ENCODE data around the gene SESTD1.

Gene SESTD1

DNA sequence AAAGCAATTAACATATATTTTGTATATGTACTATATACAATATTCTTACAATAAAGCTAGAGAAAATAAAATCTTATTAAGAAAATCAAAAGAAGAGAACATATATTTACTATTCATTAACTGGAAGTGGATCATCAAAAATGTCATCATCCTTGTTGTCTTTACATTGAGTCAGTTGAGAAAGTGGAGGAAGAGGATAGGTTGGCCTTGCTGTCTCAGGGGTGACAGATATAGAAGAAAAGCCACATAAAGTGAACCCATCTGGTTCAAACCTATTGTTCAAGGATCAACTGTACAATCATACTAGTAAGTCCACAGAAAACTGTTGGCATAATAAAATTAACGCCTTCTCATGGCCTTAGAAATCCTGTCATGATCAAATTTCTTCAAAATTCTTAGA is 26.6 kb downstream of the SESTD1 start:
- Histone ChIP-seq H3K4me1 (ENCODE audit: insufficient read depth, low read length, severe bottlenecking) (peaks cover 15% of the 10 kb centered on the region), H4K20me1 (ENCODE audit: insufficient read depth, low read length) (no peaks in the 10 kb centered on the region), H3K9ac (ENCODE audit: low read length) (no peak overlapping the region), H3K79me2 (ENCODE audit: insufficient read depth, low read length) (0 out of 2 replicates have a peak, but pooled peaks cover 11% of the 10 kb centered on the region), H3K27ac (ENCODE audit: low read depth, low read length, poor library complexity, severe bottlenecking) (no peak overlapping the region), H2AFZ (ENCODE audit: low read length) (no peak overlapping the region), H3K4me3 (ENCODE audit: low read depth, low read length, poor library complexity, severe bottlenecking) (no peak overlapping the region), H3K27me3 (ENCODE audit: insufficient read depth, low read length) (no peaks in the 10 kb centered on the region), H3K36me3 (ENCODE audit: insufficient read depth, low read length) (no peaks in the 10 kb centered on the region), H3K9me3 (ENCODE audit: low read length) (no peaks in the 10 kb centered on the region), H3K9me2 (ENCODE audit: low read depth, low read length) (no peaks in the 10 kb centered on the region), H3F3A (ENCODE audit: insufficient read depth, low read length) (no peaks in the 10 kb centered on the region), H3K4me2 (ENCODE audit: low read length) (no peak overlapping the region)
- no peak for TF ChIP-seq EZH2 (IDR thresholded peaks at IDR 0.05; ENCODE audit: borderline replicate concordance, low read length)
- TF ChIP-seq, protein P1, sequence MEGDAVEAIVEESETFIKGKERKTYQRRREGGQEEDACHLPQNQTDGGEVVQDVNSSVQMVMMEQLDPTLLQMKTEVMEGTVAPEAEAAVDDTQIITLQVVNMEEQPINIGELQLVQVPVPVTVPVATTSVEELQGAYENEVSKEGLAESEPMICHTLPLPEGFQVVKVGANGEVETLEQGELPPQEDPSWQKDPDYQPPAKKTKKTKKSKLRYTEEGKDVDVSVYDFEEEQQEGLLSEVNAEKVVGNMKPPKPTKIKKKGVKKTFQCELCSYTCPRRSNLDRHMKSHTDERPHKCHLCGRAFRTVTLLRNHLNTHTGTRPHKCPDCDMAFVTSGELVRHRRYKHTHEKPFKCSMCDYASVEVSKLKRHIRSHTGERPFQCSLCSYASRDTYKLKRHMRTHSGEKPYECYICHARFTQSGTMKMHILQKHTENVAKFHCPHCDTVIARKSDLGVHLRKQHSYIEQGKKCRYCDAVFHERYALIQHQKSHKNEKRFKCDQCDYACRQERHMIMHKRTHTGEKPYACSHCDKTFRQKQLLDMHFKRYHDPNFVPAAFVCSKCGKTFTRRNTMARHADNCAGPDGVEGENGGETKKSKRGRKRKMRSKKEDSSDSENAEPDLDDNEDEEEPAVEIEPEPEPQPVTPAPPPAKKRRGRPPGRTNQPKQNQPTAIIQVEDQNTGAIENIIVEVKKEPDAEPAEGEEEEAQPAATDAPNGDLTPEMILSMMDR (IDR thresholded peaks at IDR 0.05; ENCODE audit: low read length): no peak

DNA sequence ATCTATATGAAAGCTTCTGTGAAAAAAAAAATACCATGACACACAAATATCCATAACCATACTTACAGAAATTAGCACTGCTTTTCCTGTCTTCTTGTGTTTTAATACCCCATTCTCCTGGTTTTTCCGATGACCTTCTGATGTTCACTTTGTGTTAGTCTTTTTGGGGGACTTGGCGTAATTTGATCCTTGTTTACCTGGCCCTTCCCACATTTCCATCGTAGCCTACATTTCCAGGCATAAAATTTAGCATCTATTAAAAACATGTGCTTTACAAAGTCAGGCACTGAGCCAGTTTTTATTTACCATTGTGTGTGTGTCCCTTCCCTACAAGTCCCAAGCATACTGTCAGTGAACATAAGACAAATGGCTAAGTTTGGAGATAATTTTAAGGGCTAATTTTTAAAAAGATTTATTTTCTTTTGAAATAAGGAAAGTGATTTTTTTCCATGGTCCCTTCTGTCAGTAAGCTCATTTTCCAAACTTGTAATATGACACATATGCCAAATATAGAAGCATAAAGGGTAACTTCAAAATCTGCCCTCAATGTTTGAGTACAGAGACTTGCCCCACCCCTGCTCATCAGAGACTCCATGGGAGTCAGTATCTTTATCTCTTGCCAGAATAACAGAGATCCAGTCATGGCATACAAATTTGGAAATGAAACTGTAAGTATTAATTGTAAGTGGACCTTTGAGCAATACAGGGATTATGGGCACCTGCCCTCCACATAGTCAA is 27.3 kb downstream of the SESTD1 start:
- H3F3A ChIP-seq (ENCODE audit: insufficient read depth, low read length): no peaks in the 10 kb centered on the region
- H3K27me3 ChIP-seq (ENCODE audit: insufficient read depth, low read length): no peaks in the 10 kb centered on the region
- H3K4me1 ChIP-seq (ENCODE audit: insufficient read depth, low read length, severe bottlenecking): peaks cover 15% of the 10 kb centered on the region
- no peaks in the 10 kb centered on the region for H3K9me2 ChIP-seq (ENCODE audit: low read depth, low read length)
- H3K79me2 ChIP-seq (ENCODE audit: insufficient read depth, low read length): 0 out of 2 replicates have a peak, but pooled peaks cover 11% of the 10 kb centered on the region
- H3K9ac ChIP-seq (ENCODE audit: low read length): no peak overlapping the region
- TF ChIP-seq EZH2 (IDR thresholded peaks at IDR 0.05; ENCODE audit: borderline replicate concordance, low read length): no peak
- TF ChIP-seq, protein P1 (IDR thresholded peaks at IDR 0.05; ENCODE audit: low read length): no peak
- no peak overlapping the region for H3K4me2 ChIP-seq (ENCODE audit: low read length)
- H3K27ac ChIP-seq (ENCODE audit: low read depth, low read length, poor library complexity, severe bottlenecking): no peak overlapping the region
- H3K36me3 ChIP-seq (ENCODE audit: insufficient read depth, low read length): no peaks in the 10 kb centered on the region
- no peak overlapping the region for H2AFZ ChIP-seq (ENCODE audit: low read length)
- no peaks in the 10 kb centered on the region for H4K20me1 ChIP-seq (ENCODE audit: insufficient read depth, low read length)
- no peak overlapping the region for H3K4me3 ChIP-seq (ENCODE audit: low read depth, low read length, poor library complexity, severe bottlenecking)
- H3K9me3 ChIP-seq (ENCODE audit: low read length): no peaks in the 10 kb centered on the region

- H3K79me2 ChIP-seq (ENCODE audit: insufficient read depth, low read length): 0 out of 2 replicates have a peak, but pooled peaks cover 3% of the 10 kb centered on the region
- no peaks in the 10 kb centered on the region for H3K36me3 ChIP-seq (ENCODE audit: insufficient read depth, low read length)
- TF ChIP-seq EZH2 (IDR thresholded peaks at IDR 0.05; ENCODE audit: borderline replicate concordance, low read length): no peak
- TF ChIP-seq, protein P1 (IDR thresholded peaks at IDR 0.05; ENCODE audit: low read length): no peak
- H3K4me2 ChIP-seq (ENCODE audit: low read length): no peak overlapping the region
- H3F3A ChIP-seq (ENCODE audit: insufficient read depth, low read length): no peaks in the 10 kb centered on the region
- H3K9ac ChIP-seq (ENCODE audit: low read length): no peak overlapping the region
- peaks cover 14% of the 10 kb centered on the region for H3K4me1 ChIP-seq (ENCODE audit: insufficient read depth, low read length, severe bottlenecking)
- no peaks in the 10 kb centered on the region for H4K20me1 ChIP-seq (ENCODE audit: insufficient read depth, low read length)
- no peak overlapping the region for H2AFZ ChIP-seq (ENCODE audit: low read length)
- H3K27me3 ChIP-seq (ENCODE audit: insufficient read depth, low read length): no peaks in the 10 kb centered on the region
- H3K9me3 ChIP-seq (ENCODE audit: low read length): no peaks in the 10 kb centered on the region
- H3K27ac ChIP-seq (ENCODE audit: low read depth, low read length, poor library complexity, severe bottlenecking): no peak overlapping the region
- no peak overlapping the region for H3K4me3 ChIP-seq (ENCODE audit: low read depth, low read length, poor library complexity, severe bottlenecking)
- H3K9me2 ChIP-seq (ENCODE audit: low read depth, low read length): no peaks in the 10 kb centered on the region
Measured at GRCh38 chr2:179235463-179236108, 29.0 kb downstream of the SESTD1 start.

Data from OCI-LY1 (cell line).